SK-N-SH treated with all-trans-retinoic acid at 6 μM for 48 hours (cell line): ENCODE results near the gene USH2A.

ENCODE experiments used
- BACH2 ChIP-seq: fragments of 250-450 bp; sonication (Bioruptor Pico); IDR thresholded peaks from 2 replicates; pipeline ENCODE4 v1.9.0; 2021; ENCODE audit warnings: mild to moderate bottlenecking, borderline replicate concordance
- RARB ChIP-seq: fragments of 250-450 bp; sonication (Bioruptor Pico); IDR thresholded peaks from 2 replicates; pipeline ENCODE4 v1.8.0; 2021; ENCODE audit warnings: mild to moderate bottlenecking, moderate library complexity
- SNAI2 ChIP-seq: fragments of 250-450 bp; sonication (Bioruptor Pico); IDR thresholded peaks from 2 replicates; pipeline ENCODE4 v1.5.0; 2020; ENCODE audit warnings: mild to moderate bottlenecking, moderate library complexity
- ZFP30 ChIP-seq: fragments of 450-650 bp; formaldehyde crosslinking; IDR thresholded peaks from 2 replicates; pipeline ENCODE4 v1.5.0; 2022; ENCODE audit warnings: mild to moderate bottlenecking, moderate library complexity
- TF ChIP-seq, protein P1 (sequence below): fragments of 250-450 bp; sonication (Bioruptor Pico); IDR thresholded peaks from 2 replicates; pipeline ENCODE4 v1.8.0; 2020; ENCODE audit warnings: mild to moderate bottlenecking, moderate library complexity, borderline replicate concordance

DNA sequence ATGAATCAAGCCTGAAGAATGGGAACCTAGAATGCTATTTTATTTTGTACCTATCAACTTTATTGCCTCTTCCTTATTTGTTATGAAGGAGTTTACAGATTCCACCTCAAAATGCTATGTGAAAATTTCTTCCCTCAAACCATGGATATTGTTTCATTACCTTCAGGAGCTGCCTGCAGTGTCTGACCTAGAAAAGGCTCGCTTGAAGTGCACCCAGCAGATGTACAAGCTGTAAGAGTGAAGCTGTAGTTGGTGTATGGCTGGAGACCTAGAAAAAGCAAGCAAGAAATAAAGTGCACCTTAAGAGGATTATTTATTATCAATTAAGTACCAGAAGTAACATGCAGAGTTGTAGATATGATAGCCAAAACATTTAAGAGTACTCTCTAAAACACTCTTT is 656.7 kb downstream of the USH2A start:
- TF ChIP-seq, protein P1, sequence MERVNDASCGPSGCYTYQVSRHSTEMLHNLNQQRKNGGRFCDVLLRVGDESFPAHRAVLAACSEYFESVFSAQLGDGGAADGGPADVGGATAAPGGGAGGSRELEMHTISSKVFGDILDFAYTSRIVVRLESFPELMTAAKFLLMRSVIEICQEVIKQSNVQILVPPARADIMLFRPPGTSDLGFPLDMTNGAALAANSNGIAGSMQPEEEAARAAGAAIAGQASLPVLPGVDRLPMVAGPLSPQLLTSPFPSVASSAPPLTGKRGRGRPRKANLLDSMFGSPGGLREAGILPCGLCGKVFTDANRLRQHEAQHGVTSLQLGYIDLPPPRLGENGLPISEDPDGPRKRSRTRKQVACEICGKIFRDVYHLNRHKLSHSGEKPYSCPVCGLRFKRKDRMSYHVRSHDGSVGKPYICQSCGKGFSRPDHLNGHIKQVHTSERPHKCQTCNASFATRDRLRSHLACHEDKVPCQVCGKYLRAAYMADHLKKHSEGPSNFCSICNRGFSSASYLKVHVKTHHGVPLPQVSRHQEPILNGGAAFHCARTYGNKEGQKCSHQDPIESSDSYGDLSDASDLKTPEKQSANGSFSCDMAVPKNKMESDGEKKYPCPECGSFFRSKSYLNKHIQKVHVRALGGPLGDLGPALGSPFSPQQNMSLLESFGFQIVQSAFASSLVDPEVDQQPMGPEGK (CRISPR knock-in tag) = no peak
- no peak for TF ChIP-seq BACH2 (CRISPR knock-in tag)
- no peak for TF ChIP-seq RARB
- TF ChIP-seq SNAI2 (CRISPR knock-in tag) = no peak
- TF ChIP-seq ZFP30 (CRISPR knock-in tag) = no peak
